ENCODE results near the gene ECI1. TPM values are rescaled to one million over a fixed set of nuclear protein-coding genes. Genes with fewer than 3 reads are reported as not detected.

Gene ECI1
- total and polyA plus RNA-seq, 2 of the 4 experiments (the other 2 are of a cell fraction): 20.3 to 30.1 TPM

DNA sequence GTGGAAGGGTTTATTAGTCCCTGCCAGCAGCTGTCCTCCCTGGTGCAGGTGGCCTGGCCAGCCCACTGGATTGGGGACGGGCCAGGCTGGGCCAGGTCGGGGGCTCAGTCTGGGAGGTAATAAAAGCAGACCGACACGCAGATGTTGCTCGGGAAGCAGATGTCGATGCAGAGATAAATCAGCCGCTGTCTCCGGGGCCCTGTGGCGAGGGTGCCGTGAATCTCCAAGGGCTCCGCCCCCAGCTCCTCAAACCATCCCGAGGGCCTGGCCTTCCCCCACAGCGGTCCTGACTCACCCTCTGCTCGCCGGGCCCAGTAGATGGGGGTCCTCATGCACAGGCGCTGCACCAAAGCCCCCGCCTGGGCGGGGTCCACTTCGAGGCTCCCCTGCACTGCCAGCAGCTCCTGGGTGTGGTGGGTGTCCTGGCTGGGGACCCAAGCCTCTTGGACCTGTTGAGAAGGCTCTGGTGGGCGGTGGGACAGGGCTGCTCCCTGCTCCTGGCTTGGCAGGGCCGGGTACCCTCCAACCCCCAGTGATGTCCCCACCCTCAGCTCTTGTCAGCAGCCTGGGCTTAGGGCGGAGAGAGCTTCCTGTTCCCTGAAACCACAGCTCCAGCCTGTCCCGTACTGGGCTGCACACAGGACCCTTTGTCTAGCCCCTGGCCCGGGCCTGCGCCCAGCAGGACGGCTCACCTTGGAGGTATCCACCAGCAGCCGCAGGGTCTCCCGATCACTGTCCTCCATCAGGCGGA lies 42.0 kb downstream of the ECI1 start:
- in situ Hi-C loops (cut with MboI; ENCODE audit: low sequenced_read_pairs) (no loop called here), dilution Hi-C loops (cut with HindIII; ENCODE audit: low sequenced_read_pairs, unreplicated experiment) (no loop called here)
- POLR2A ChIA-PET (ENCODE audit: unreplicated experiment): no interaction called here

More for the DNA sequence above, 42.0 kb downstream of the ECI1 start:
- peaks cover 6% of the 10 kb centered on the region; the same call in 1 of the 2 replicates for H3K9me1 ChIP-seq (ENCODE audit: insufficient read depth, low read length)
- no peak overlapping the region for H3K4me3 ChIP-seq (ENCODE audit: insufficient read depth, low read depth, low read length)
- no peak overlapping the region for H2BK5ac ChIP-seq (ENCODE audit: low read depth, low read length, poor library complexity, severe bottlenecking)
- CTCF ChIA-PET: no interaction called here
- no peak overlapping the region for H4K5ac ChIP-seq (ENCODE audit: low read depth, low read length)
- H2AK9ac ChIP-seq (replicated peaks; ENCODE audit: low read depth, low read length, poor library complexity): no peak overlapping the region
- H3K14ac ChIP-seq (replicated peaks; ENCODE audit: low read depth, low read length): no peak overlapping the region
- no peaks in the 10 kb centered on the region for H3K27me3 ChIP-seq (ENCODE audit: control insufficient read depth, insufficient read depth, low read length)
- H2AK5ac ChIP-seq (ENCODE audit: low read depth, low read length): no peak overlapping the region
- no peak overlapping the region for H3K56ac ChIP-seq (ENCODE audit: extremely low read depth, insufficient read depth, low read length)
- ATAC-seq (ENCODE audit: low read depth) (no peak), DNase-seq (no peak)
- no peak overlapping the region for H3K23ac ChIP-seq (ENCODE audit: low read depth, low read length)
- no peaks in the 10 kb centered on the region for H3K9me3 ChIP-seq (ENCODE audit: control insufficient read depth, insufficient read depth, low read length)
- H2AFZ ChIP-seq (replicated peaks; ENCODE audit: low read length, poor library complexity): no peak overlapping the region
- H3K18ac ChIP-seq (ENCODE audit: low read depth, low read length): no peak overlapping the region
- H3K4me1 ChIP-seq (ENCODE audit: control insufficient read depth, insufficient read depth, low read length): peaks cover 14% of the 10 kb centered on the region
- intact Hi-C loops (cut with micrococcal nuclease): no loop called here
- H4K20me1 ChIP-seq (ENCODE audit: insufficient read depth, low read length): peaks cover 16% of the 10 kb centered on the region
- no TSS peak for BruUV-seq (replicated peaks)
- no peak overlapping the region for H3K4me2 ChIP-seq (ENCODE audit: low read depth, low read length)
- no peak overlapping the region for H4K91ac ChIP-seq (ENCODE audit: insufficient read depth, low read depth, low read length)
- no peak overlapping the region for H3K9ac ChIP-seq (ENCODE audit: low read depth, low read length)
- H2BK120ac ChIP-seq (ENCODE audit: low read depth, low read length): no peak overlapping the region
- H2BK15ac ChIP-seq (ENCODE audit: low read depth, low read length): no peak overlapping the region
- H4K8ac ChIP-seq (ENCODE audit: low read depth in 2 of 2, low read length in 2 of 2): no peak overlapping the region
- TF ChIP-seq RAD21 (IDR thresholded peaks at IDR 0.05; ENCODE audit: low read length): no peak
- TF ChIP-seq, protein P1, sequence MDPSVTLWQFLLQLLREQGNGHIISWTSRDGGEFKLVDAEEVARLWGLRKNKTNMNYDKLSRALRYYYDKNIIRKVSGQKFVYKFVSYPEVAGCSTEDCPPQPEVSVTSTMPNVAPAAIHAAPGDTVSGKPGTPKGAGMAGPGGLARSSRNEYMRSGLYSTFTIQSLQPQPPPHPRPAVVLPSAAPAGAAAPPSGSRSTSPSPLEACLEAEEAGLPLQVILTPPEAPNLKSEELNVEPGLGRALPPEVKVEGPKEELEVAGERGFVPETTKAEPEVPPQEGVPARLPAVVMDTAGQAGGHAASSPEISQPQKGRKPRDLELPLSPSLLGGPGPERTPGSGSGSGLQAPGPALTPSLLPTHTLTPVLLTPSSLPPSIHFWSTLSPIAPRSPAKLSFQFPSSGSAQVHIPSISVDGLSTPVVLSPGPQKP (IDR thresholded peaks at IDR 0.05; ENCODE audit: borderline replicate concordance, low read depth, low read length): no peak
- no peak for TF ChIP-seq SMC3 (IDR thresholded peaks at IDR 0.05; ENCODE audit: low read depth, low read length)
- TF ChIP-seq, protein P2, sequence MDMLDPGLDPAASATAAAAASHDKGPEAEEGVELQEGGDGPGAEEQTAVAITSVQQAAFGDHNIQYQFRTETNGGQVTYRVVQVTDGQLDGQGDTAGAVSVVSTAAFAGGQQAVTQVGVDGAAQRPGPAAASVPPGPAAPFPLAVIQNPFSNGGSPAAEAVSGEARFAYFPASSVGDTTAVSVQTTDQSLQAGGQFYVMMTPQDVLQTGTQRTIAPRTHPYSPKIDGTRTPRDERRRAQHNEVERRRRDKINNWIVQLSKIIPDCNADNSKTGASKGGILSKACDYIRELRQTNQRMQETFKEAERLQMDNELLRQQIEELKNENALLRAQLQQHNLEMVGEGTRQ (IDR thresholded peaks at IDR 0.05; ENCODE audit: low read depth, low read length): no peak
- 80% methylated on average over 9 of the region's 29 CpGs; no CpG with 5 or more reads in 1 of the 2 experiments for WGBS, 2 experiments (ENCODE audit: extremely low coverage in 2 of 2, insufficient read length in 1 of 2)
- peaks cover 27 to 54% of the 10 kb centered on the region in 2 experiments for H3K79me1 ChIP-seq (ENCODE audit: low read depth in 1 of 2, low read length in 2 of 2)
- no peak overlapping the region for H3K4ac ChIP-seq (ENCODE audit: low read depth, low read length)
- H3K36me3 ChIP-seq (ENCODE audit: control insufficient read depth, insufficient read depth, low read length): peaks cover 28% of the 10 kb centered on the region
- no peak overlapping the region for H2BK20ac ChIP-seq (ENCODE audit: low read depth, low read length)
- no peak overlapping the region for H3K27ac ChIP-seq (ENCODE audit: insufficient read depth, low read length)

Measured in IMR-90 (cell line).